ENCODE results near the gene FAM83C. TPM values are rescaled to one million over a fixed set of nuclear protein-coding genes. Genes with fewer than 3 reads are reported as not detected.

The FAM83C gene
- total and polyA plus RNA-seq, 9 of the 15 experiments (the other 6 are each of a cell fraction or from before 2014, with no cell fraction given): not detected

- TF ChIP-seq NCOA2 (IDR thresholded peaks at IDR 0.05; ENCODE audit: partially characterized antibody in 2 of 2): no peak
- no peak for TF ChIP-seq MTA2 (IDR thresholded peaks at IDR 0.05; ENCODE audit: low read depth)
- no peak for TF ChIP-seq SMC3 (conservative IDR thresholded peaks at IDR 0.05; ENCODE audit: insufficient read depth, low read depth, low read length)
- TF ChIP-seq, protein P1, sequence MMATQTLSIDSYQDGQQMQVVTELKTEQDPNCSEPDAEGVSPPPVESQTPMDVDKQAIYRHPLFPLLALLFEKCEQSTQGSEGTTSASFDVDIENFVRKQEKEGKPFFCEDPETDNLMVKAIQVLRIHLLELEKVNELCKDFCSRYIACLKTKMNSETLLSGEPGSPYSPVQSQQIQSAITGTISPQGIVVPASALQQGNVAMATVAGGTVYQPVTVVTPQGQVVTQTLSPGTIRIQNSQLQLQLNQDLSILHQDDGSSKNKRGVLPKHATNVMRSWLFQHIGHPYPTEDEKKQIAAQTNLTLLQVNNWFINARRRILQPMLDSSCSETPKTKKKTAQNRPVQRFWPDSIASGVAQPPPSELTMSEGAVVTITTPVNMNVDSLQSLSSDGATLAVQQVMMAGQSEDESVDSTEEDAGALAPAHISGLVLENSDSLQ (IDR thresholded peaks at IDR 0.05): no peak
- TF ChIP-seq ZC3H4 (CRISPR knock-in tag; IDR thresholded peaks at IDR 0.05; ENCODE audit: borderline replicate concordance): no peak
- no peak for TF ChIP-seq CHD1 (IDR thresholded peaks at IDR 0.05; ENCODE audit: low read length)
- no peak for TF ChIP-seq ZNF134 (CRISPR knock-in tag; conservative IDR thresholded peaks at IDR 0.05)
- TF ChIP-seq MCM2 (IDR thresholded peaks at IDR 0.05; ENCODE audit: low read depth): no peak
- no peak for TF ChIP-seq STAT5B (CRISPR knock-in tag; IDR thresholded peaks at IDR 0.05)
Observed at GRCh38 chr20:35277127-35277526, 15.1 kb downstream of the FAM83C start (continued).

DNA sequence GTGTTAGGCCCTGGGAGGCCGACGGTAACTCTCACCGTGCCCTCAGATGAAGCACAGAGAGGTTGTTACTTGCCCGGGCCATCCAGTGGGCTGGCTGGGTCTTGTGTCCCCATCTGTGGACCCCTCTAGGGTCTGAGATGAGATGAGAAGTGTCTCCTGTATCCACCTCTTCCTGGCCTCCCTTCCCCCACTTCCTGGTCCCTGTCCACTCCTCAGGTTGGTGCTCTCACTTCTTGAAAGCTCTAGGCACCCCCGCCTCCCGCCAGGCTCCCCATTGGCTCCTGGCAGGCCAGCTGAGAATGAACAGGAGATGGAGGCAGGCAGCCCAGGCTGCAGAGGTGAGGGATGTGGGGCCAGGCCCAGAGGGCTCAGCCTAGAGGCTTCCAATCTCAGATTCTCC is 15.8 kb downstream of the FAM83C start:
- ChIA-PET CTCF (ENCODE audit: low intra/inter-chr PET ratio) (no interaction called here), POLR2A (interaction anchor here (1.0 to 2.0 kb wide), 4 partner anchors 8 to 129 kb away, joined by 3 to 6 read pairs (median 6); partner anchors contain the start of genes EDEM2 and EIF6)
- Histone ChIP-seq H2AFZ (ENCODE audit: low read depth, low read length) (no peak overlapping the region), H3K9me3 (replicated peaks; ENCODE audit: control insufficient read depth, insufficient read depth, low read depth, low read length) (no peaks in the 10 kb centered on the region), H3K27ac (ENCODE audit: extremely low read depth, low read depth, low read length) (no peak overlapping the region; the same call in 2 of the 3 replicates), H3K9ac (ENCODE audit: insufficient read depth in 1 of 2, low read depth in 2 of 2, low read length in 2 of 2) (peak overlapping the region in 1 of 2 experiments; percentile 28; a peak in 1 of 4 replicates), H3K9me1 (ENCODE audit: control insufficient read depth, insufficient read depth, low read length) (no peaks in the 10 kb centered on the region), H3K36me3 (ENCODE audit: control insufficient read depth, insufficient read depth, low read length) (peaks cover 59% of the 10 kb centered on the region; the same call in 2 of the 3 replicates), H3K4me3 (peak overlapping the region; percentile 66; the same call in 1 of the 2 replicates), H3K27me3 (ENCODE audit: control insufficient read depth in 2 of 2, insufficient read depth in 2 of 2, low read length in 2 of 2) (no peaks in the 10 kb centered on the region), H3K4me2 (ENCODE audit: insufficient read depth, low read length) (peak overlapping the region; percentile 77), H3K4me1 (replicated peaks in 1 of 2; ENCODE audit: control insufficient read depth in 2 of 2, insufficient read depth in 2 of 2, low read length in 2 of 2) (peaks cover 11 to 40% of the 10 kb centered on the region in 2 experiments; a peak in 4 of 5 replicates), H3K79me2 (ENCODE audit: control insufficient read depth, insufficient read depth, low read length) (peaks cover 18% of the 10 kb centered on the region), H4K20me1 (replicated peaks; ENCODE audit: control insufficient read depth, insufficient read depth, low read length) (no peaks in the 10 kb centered on the region)
- ATAC-seq (no peak), DNase-seq (ENCODE audit: extremely low read depth in 1 of 4, low spot score in 3 of 4) (no peak), FAIRE-seq (no peak)
- TF ChIP-seq KAT7 (CRISPR knock-in tag; IDR thresholded peaks at IDR 0.05; ENCODE audit: borderline replicate concordance) (0 out of 2 replicates have a peak, but pooled peaks have one; percentile 22), ZNF146 (CRISPR knock-in tag; IDR thresholded peaks at IDR 0.05; ENCODE audit: unreplicated experiment) (no peak), TFAP4 (CRISPR knock-in tag; IDR thresholded peaks at IDR 0.05; ENCODE audit: borderline replicate concordance) (peak; percentile 25; the same call in 1 of the 2 replicates)
- TSS peak; percentile 26 for BruUV-seq (replicated peaks)
- in situ Hi-C loops (cut with MboI) (no loop called here), intact Hi-C loops (cut with micrococcal nuclease) (no loop called here)
- 90% methylated on average over 6 of the region's 6 CpGs for WGBS (ENCODE audit: insufficient coverage, low coverage, missing lambda C conversion rate)
